AG04450 (cell line): ENCODE measurements around the gene RPS8. TPM values are rescaled to one million over a fixed set of nuclear protein-coding genes. Genes with fewer than 3 reads are reported as not detected.

Experiments used
- CTCF ChIA-PET: fragments of 300-600, 350-600 bp; formaldehyde crosslinking; extraction: SDS; loops from one replicate; lab custom pipeline; 2022; ENCODE audit warnings: antibody characterized with exemption, inconsistent platforms; lab: Charles Lee
- POLR2A ChIA-PET: fragments of 350-600 bp; formaldehyde crosslinking; extraction: SDS; loops from one replicate; lab custom pipeline; 2021; ENCODE audit warnings: antibody characterized with exemption, inconsistent platforms; lab: Yijun Ruan, JAX
- DNase-seq: peaks from one replicate; pipeline ENCODE4 v3.0.0-alpha.2; 2011; ENCODE audit warnings: low read depth, low spot score
- H3K27ac ChIP-seq: one replicate; pipeline ENCODE4 v1.5.1; 2012; ENCODE audit warnings: low read depth, low read length, control low read depth
- H3K27me3 ChIP-seq: one replicate; pipeline ENCODE4 v1.6.0; 2012; ENCODE audit warnings: low read length; ENCODE audit not compliant: control insufficient read depth, insufficient read depth
- H3K4me3 ChIP-seq: 2 replicates; pipeline ENCODE4 v1.5.1; 2011; ENCODE audit warnings: mild to moderate bottlenecking, low read depth, low read length, control low read depth
- H3K9me3 ChIP-seq: 2 replicates; pipeline ENCODE4 v1.5.1; 2012; ENCODE audit warnings: low read length; ENCODE audit not compliant: control insufficient read depth, insufficient read depth
- polyA plus RNA-seq: library from polyadenylated mRNA; depleted of rRNA; stranded (reverse); fragments of >200 nt; gene quantifications from 2 replicates; pipeline ENCODE4 v1.2.3, GENCODE V29; 2011
- TF ChIP-seq, protein P1 (sequence below): IDR thresholded peaks from 2 replicates; pipeline ENCODE4 v1.5.1; 2011; ENCODE audit warnings: low read depth, low read length, control low read depth, inconsistent platforms

RPS8 gene
- polyA plus RNA-seq, 1 experiment: 2,661 TPM

DNA sequence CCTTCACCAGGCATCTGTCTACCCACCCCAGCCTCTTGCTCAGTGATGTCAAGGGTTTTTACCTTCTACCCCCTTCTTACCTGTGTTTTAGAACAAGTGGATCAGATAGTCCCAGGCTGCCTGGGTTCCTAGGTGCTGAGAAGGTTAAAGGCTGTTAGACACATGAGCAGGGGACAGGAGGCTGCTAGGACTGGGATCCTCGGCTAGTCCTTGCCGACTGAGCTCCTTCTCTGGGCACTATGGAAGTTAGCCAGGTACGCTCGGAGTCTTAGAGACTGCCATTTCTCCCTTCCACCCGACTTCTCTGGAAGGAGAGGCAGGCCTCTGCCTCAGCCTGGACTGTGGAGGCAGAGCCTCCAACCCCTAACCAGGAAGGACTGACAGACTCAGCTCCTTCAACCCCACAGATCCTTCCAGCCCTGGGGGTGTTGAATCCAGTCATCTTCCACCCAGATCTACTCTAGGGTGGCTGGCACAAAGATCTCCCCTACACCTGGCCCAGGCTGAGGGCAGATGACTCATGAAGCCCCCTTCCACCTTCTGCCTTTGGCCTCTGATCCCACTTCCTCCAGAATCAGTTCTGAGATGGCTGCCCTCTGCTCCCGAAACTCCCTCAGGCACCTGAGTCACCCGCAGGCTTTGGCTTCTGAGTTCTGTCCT is 31.5 kb downstream of the RPS8 start, which contains the start of gene DYNLT4:
DYNLT4 (minus strand) TSS at position 648 of the 660 bp plus-strand sequence. CDS start 683 bp downstream, outside the sequence.
- DNase-seq: no peak
- peak within 1 kb of the TSS; percentile 100 for H3K27ac ChIP-seq
- H3K27me3 ChIP-seq: no peaks in the 10 kb centered on the region
- H3K9me3 ChIP-seq: no peaks in the 10 kb centered on the region; the same call in 1 of the 2 replicates
- CTCF ChIA-PET: interaction anchor here (1.3 kb wide), 1 partner anchor 13 kb away, joined by 4 read pairs; no protein-coding TSS in a partner anchor
- peak within 1 kb of the TSS; percentile 63 for H3K4me3 ChIP-seq
- TF ChIP-seq, protein P1, sequence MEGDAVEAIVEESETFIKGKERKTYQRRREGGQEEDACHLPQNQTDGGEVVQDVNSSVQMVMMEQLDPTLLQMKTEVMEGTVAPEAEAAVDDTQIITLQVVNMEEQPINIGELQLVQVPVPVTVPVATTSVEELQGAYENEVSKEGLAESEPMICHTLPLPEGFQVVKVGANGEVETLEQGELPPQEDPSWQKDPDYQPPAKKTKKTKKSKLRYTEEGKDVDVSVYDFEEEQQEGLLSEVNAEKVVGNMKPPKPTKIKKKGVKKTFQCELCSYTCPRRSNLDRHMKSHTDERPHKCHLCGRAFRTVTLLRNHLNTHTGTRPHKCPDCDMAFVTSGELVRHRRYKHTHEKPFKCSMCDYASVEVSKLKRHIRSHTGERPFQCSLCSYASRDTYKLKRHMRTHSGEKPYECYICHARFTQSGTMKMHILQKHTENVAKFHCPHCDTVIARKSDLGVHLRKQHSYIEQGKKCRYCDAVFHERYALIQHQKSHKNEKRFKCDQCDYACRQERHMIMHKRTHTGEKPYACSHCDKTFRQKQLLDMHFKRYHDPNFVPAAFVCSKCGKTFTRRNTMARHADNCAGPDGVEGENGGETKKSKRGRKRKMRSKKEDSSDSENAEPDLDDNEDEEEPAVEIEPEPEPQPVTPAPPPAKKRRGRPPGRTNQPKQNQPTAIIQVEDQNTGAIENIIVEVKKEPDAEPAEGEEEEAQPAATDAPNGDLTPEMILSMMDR: no peak
- POLR2A ChIA-PET: interaction anchor here (0.6 to 4.1 kb wide), 3 partner anchors 13 to 699 kb away, joined by 3 to 103 read pairs (median 7); no protein-coding TSS in a partner anchor

DNA sequence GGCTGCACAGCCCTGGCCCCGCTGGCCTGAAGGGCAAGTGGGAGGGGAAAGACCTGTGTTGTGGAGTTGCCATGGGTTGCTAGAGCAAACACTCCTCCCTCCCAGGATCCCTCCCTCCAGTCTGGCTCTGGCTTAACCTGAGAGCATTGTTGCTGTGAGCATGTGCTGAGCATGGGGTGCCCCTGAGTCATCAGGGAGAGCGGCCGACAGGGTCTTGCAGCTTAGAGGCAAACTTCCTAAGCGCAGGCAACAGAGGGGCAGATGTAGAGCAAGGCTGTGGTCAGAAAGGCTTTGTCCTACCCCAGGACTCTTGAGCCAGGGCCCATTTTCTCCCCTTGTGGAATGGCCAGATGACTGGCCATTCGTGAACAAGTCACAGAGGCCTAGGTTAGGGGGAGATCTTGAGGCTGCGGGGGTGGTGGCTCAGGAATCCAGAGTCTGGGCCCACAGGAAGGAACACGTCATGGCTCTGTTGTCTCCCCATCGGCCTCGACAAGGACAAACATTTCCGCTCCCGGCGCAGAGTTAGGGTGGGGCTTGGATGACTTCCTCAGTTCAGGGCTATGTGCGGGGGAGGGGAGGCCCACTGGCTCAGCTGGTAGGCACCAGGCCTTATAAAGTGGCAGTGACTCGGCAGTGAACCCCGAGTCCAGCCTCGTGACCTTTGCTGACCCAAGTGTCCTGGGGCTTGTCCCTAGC is 32.2 kb downstream of the RPS8 start:
- peak; percentile 98 for DNase-seq
- TF ChIP-seq, protein P1: no peak
- Histone ChIP-seq H3K27ac (peak overlapping the region; percentile 100), H3K9me3 (no peaks in the 10 kb centered on the region; the same call in 1 of the 2 replicates), H3K27me3 (no peaks in the 10 kb centered on the region), H3K4me3 (peak overlapping the region; percentile 63)
- ChIA-PET CTCF (interaction anchor here (1.2 to 1.6 kb wide), 4 partner anchors 9 to 76 kb away, joined by 4 to 8 read pairs (median 4); partner anchors contain the start of gene RNU5D-1), POLR2A (interaction anchor here (0.6 to 4.1 kb wide), 11 partner anchors 7 to 1961 kb away, joined by 3 to 103 read pairs (median 3); partner anchors contain the start of genes HECTD3, PLK3, PRDX1 and PTCH2)

DNA sequence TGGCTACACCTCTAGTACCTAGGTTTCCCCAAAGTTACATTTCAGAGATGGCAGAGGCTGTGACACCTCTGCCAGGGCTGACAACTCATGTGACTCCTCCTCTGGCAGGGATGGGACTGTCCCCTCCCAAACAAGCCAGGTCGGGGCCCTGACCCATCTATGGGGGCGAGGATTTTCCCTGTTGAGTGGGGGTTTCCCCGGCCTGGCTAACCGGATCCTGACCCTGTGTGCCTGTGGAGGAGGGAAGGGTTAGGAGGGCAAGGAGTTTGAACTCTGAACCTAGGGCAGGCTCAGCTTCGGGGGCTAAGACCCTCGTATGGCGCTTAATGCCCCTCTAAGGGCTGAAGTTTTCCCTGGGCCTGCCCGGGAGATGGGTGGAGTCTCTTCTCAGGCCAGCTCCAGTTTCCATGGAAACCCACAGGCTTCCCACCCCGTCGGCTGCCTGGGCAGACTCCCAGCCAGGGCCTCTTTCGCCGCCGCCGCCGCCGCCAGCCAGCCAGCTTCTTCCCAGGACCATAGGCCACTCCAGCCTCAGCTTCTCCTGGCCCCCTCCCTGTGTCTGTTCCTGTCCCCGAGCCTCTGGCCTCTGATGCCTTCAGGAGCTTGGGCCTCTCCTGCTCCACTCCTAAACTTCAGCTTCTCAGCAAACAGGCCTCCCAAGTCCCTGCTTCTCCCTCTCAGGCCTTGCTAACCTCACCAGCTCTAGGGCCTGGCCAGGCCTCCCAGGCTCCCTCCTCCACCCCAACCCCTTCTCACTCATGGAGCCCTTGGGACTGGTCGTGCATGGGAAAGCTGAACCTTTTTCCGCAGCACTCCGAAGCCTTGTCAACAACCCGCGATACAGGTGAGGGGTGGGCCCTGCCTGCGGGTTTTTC is 33.0 kb downstream of the RPS8 start, which contains the start of gene BTBD19:
BTBD19 (plus strand) TSS at position 461 of the 875 bp plus-strand sequence; CDS start at position 759, 298 bp downstream.
- no peaks in the 10 kb centered on the region; the same call in 1 of the 2 replicates for H3K9me3 ChIP-seq
- TF ChIP-seq, protein P1: no peak
- DNase-seq: peak; percentile 80
- peak within 1 kb of the TSS; percentile 63 for H3K4me3 ChIP-seq
- H3K27ac ChIP-seq: peak within 1 kb of the TSS; percentile 100
- ChIA-PET CTCF (interaction anchor here (0.6 to 2.2 kb wide), 7 partner anchors 8 to 77 kb away, joined by 3 to 20 read pairs (median 5); partner anchors contain the start of genes PLK3 and RNU5D-1), POLR2A (interaction anchor here (0.5 to 4.1 kb wide), 12 partner anchors 8 to 1962 kb away, joined by 3 to 103 read pairs (median 4); partner anchors contain the start of genes HECTD3, PLK3, PRDX1 and PTCH2)
- no peaks in the 10 kb centered on the region for H3K27me3 ChIP-seq
